Erythroblast (primary cell): ENCODE data around the gene INHBE.
"Not testable (repeated sequence)": the region's sequence is repeated elsewhere in the genome, so short reads cannot be mapped to it uniquely, and the experiment has no call there.

ENCODE experiments used
- DNase-seq, 2 experiments: peaks; one replicate each; lab custom pipeline; 2025; lab: John Stamatoyannopoulos, UW
- GATA1 ChIP-seq: IDR thresholded peaks from 2 replicates; pipeline ENCODE4 v1.6.1; 2011; ENCODE audit warnings: low read depth, mild to moderate bottlenecking, control low read depth, low read length, moderate library complexity
- POLR2A ChIP-seq: IDR thresholded peaks from 2 replicates; pipeline ENCODE4 v1.6.1; 2011; ENCODE audit warnings: mild to moderate bottlenecking, low read length

The INHBE gene

GRCh38 chr12:57497223-57498131, 42.4 kb downstream of the INHBE start:
- no peak for TF ChIP-seq POLR2A
- no peak for TF ChIP-seq GATA1
- DNase-seq, result no peak

DNA sequence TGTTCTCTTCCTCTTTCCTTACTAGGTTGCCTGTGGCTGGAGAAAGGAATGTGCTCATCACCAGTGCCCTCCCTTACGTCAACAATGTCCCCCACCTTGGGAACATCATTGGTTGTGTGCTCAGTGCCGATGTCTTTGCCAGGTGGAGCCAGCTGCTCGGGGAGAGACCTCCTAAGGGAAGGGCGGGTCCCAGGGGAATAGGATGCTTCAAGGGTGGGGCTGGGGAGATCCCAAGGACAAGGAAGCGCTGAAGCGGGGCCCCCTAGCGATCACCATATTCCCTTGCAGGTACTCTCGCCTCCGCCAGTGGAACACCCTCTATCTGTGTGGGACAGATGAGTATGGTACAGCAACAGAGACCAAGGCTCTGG, 43.0 kb downstream of the INHBE start:
- TF ChIP-seq GATA1, result no peak
- TF ChIP-seq POLR2A, result no peak
- no peak for DNase-seq

GRCh38 chr12:57498571-57498970, 43.5 kb downstream of the INHBE start:
- TF ChIP-seq POLR2A (no peak), GATA1 (no peak)

DNA sequence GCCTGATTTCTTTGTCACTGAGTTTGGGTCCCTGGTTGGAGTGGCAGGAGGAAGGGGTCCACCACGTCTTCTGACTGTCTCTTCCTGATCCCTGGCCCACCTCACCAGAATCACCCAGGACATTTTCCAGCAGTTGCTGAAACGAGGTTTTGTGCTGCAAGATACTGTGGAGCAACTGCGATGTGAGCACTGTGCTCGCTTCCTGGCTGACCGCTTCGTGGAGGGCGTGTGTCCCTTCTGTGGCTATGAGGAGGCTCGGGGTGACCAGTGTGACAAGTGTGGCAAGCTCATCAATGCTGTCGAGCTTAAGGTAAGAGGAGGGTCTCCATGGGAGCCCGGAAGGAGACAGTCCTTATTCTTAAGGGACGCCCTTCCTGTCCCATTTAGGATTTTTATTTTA, 45.1 kb downstream of the INHBE start:
- DNase-seq, result no peak
- TF ChIP-seq POLR2A, result no peak
- no peak for TF ChIP-seq GATA1

More at GRCh38 chr12:57498571-57498970, 43.5 kb downstream of the INHBE start:
- no peak for DNase-seq

GRCh38 chr12:57502311-57502969, 47.3 kb downstream of the INHBE start:
- not testable (repeated sequence) for DNase-seq

DNA sequence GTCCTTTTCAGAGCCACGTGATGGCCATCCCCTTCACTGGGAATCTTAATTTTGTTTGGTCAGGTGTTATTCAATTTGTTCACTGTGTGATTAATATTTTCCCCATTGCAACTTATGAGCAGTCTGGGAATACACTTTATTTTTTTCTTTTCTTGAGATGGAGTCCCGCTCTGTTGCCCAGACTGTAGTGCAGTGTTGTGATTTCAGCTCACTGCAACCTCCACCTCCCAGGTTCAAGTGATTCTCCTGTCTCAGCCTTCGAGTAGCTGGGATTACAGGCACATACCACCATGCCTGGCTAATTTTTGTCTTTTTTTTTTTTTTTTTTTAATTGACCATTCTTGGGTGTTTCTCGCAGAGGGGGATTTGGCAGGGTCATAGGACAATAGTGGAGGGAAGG, 51.4 kb downstream of the INHBE start:
- DNase-seq, result not testable (repeated sequence)
